ENCODE data around the gene WASF3. TPM values are rescaled to one million over a fixed set of nuclear protein-coding genes. Genes with fewer than 3 reads are reported as not detected.

Gene WASF3
- total RNA-seq, 1 experiment from 2014 or later: 2.6 TPM

GRCh38 chr13:26685606-26686005, 128.1 kb downstream of the WASF3 start:
- Histone ChIP-seq H3K4me3 (ENCODE audit: low read length) (no peak overlapping the region), H3K36me3 (ENCODE audit: low read depth, low read length) (no peaks in the 10 kb centered on the region), H3K4me1 (ENCODE audit: insufficient read depth, low read length) (no peaks in the 10 kb centered on the region), H2AFZ (ENCODE audit: low read length) (no peak overlapping the region), H3K9me2 (replicated peaks; ENCODE audit: low read length) (no peaks in the 10 kb centered on the region), H3K27ac (ENCODE audit: low read length) (no peak overlapping the region), H3F3A (ENCODE audit: low read length, unreplicated experiment) (no peaks in the 10 kb centered on the region), H4K20me1 (ENCODE audit: low read length) (no peaks in the 10 kb centered on the region), H3K4me2 (ENCODE audit: low read length) (no peak overlapping the region), H3K9ac (ENCODE audit: low read length) (no peak overlapping the region), H3K27me3 (ENCODE audit: low read length) (no peaks in the 10 kb centered on the region), H3K79me2 (ENCODE audit: low read length) (no peaks in the 10 kb centered on the region), H3K9me3 (ENCODE audit: low read length) (no peaks in the 10 kb centered on the region)
- ChIA-PET POLR2A (ENCODE audit: unreplicated experiment) (no interaction called here), CTCF (no interaction called here)
- no TSS peak for BruUV-seq (replicated peaks)
- DNase-seq (no peak), ATAC-seq (no peak)
- intact Hi-C loops (cut with micrococcal nuclease): no loop called here
- no peak for TF ChIP-seq CTCF (conservative IDR thresholded peaks at IDR 0.05; ENCODE audit: low read depth, low read length)
- no peak for TF ChIP-seq EZH2 (IDR thresholded peaks at IDR 0.05; ENCODE audit: low read length, unreplicated experiment)
- TF ChIP-seq EZH2phosphoT487 (IDR thresholded peaks at IDR 0.05; ENCODE audit: borderline replicate concordance, low read length): no peak

GRCh38 chr13:26686285-26686684, 128.8 kb downstream of the WASF3 start:
- Histone ChIP-seq H3K27me3 (ENCODE audit: low read length) (no peaks in the 10 kb centered on the region), H3F3A (ENCODE audit: low read length, unreplicated experiment) (no peaks in the 10 kb centered on the region), H3K4me2 (ENCODE audit: low read length) (no peak overlapping the region), H3K9ac (ENCODE audit: low read length) (no peak overlapping the region), H3K9me3 (ENCODE audit: low read length) (no peaks in the 10 kb centered on the region), H3K4me1 (ENCODE audit: insufficient read depth, low read length) (no peaks in the 10 kb centered on the region), H3K4me3 (ENCODE audit: low read length) (no peak overlapping the region), H3K79me2 (ENCODE audit: low read length) (no peaks in the 10 kb centered on the region), H3K36me3 (ENCODE audit: low read depth, low read length) (no peaks in the 10 kb centered on the region), H4K20me1 (ENCODE audit: low read length) (no peaks in the 10 kb centered on the region), H3K27ac (ENCODE audit: low read length) (no peak overlapping the region), H3K9me2 (replicated peaks; ENCODE audit: low read length) (no peaks in the 10 kb centered on the region), H2AFZ (ENCODE audit: low read length) (no peak overlapping the region)
- intact Hi-C loops (cut with micrococcal nuclease): no loop called here
- POLR2A ChIA-PET (ENCODE audit: unreplicated experiment): no interaction called here
- ATAC-seq (no peak), DNase-seq (no peak)
- BruUV-seq (replicated peaks): no TSS peak
- CTCF ChIA-PET: no interaction called here
- TF ChIP-seq EZH2 (IDR thresholded peaks at IDR 0.05; ENCODE audit: low read length, unreplicated experiment) (no peak), EZH2phosphoT487 (IDR thresholded peaks at IDR 0.05; ENCODE audit: borderline replicate concordance, low read length) (no peak), CTCF (conservative IDR thresholded peaks at IDR 0.05; ENCODE audit: low read depth, low read length) (no peak)

- Histone ChIP-seq H3K27me3 (ENCODE audit: low read length) (no peaks in the 10 kb centered on the region), H3K36me3 (ENCODE audit: low read depth, low read length) (no peaks in the 10 kb centered on the region), H3K4me2 (ENCODE audit: low read length) (no peak overlapping the region), H3K4me1 (ENCODE audit: insufficient read depth, low read length) (no peaks in the 10 kb centered on the region), H3F3A (ENCODE audit: low read length, unreplicated experiment) (no peaks in the 10 kb centered on the region), H3K9me2 (replicated peaks; ENCODE audit: low read length) (no peaks in the 10 kb centered on the region), H4K20me1 (ENCODE audit: low read length) (no peaks in the 10 kb centered on the region), H3K9me3 (ENCODE audit: low read length) (no peaks in the 10 kb centered on the region), H3K9ac (ENCODE audit: low read length) (no peak overlapping the region), H3K79me2 (ENCODE audit: low read length) (no peaks in the 10 kb centered on the region), H2AFZ (ENCODE audit: low read length) (no peak overlapping the region), H3K4me3 (ENCODE audit: low read length) (no peak overlapping the region), H3K27ac (ENCODE audit: low read length) (no peak overlapping the region)
- DNase-seq: no peak
- TF ChIP-seq CTCF (conservative IDR thresholded peaks at IDR 0.05; ENCODE audit: low read depth, low read length) (no peak), EZH2 (IDR thresholded peaks at IDR 0.05; ENCODE audit: low read length, unreplicated experiment) (no peak), EZH2phosphoT487 (IDR thresholded peaks at IDR 0.05; ENCODE audit: borderline replicate concordance, low read length) (no peak)
- ChIA-PET CTCF (interaction anchor here (0.7 kb wide), 1 partner anchor 10 kb away, joined by 3 read pairs; no protein-coding TSS in a partner anchor), POLR2A (ENCODE audit: unreplicated experiment) (no interaction called here)
- ATAC-seq: no peak
- no TSS peak for BruUV-seq (replicated peaks)
- intact Hi-C loops (cut with micrococcal nuclease): no loop called here
These were observed 130.8 kb downstream of the WASF3 start for GRCh38 chr13:26688286-26688685.

All from PC-3 (cell line).